GM12891 (cell line): ENCODE measurements around the gene DCBLD2.

ENCODE experiments used
- PAX5 ChIP-seq: IDR thresholded peaks from 2 replicates; pipeline ENCODE4 v1.6.1; 2011; ENCODE audit warnings: low read length, moderate library complexity, mild to moderate bottlenecking; ENCODE audit not compliant: insufficient read depth, severe bottlenecking
- POLR2A ChIP-seq: IDR thresholded peaks from 2 replicates; pipeline ENCODE4 v1.6.1; 2011; ENCODE audit warnings: low read depth, low read length, control low read depth
- POLR2AphosphoS5 ChIP-seq: IDR thresholded peaks from 2 replicates; pipeline ENCODE4 v1.6.1; 2011; ENCODE audit warnings: low read depth, low read length, control low read depth
- POU2F2 ChIP-seq: IDR thresholded peaks from 2 replicates; pipeline ENCODE4 v1.6.1; 2011; ENCODE audit warnings: low read depth, mild to moderate bottlenecking, control low read depth, low read length, moderate library complexity
- SPI1 ChIP-seq: IDR thresholded peaks from 2 replicates; pipeline ENCODE4 v1.6.1; 2011; ENCODE audit warnings: low read depth, low read length, control low read depth
- TAF1 ChIP-seq: IDR thresholded peaks from 2 replicates; pipeline ENCODE4 v1.6.1; 2011; ENCODE audit warnings: low read depth, low read length, control low read depth

- TF ChIP-seq POLR2A (no peak), SPI1 (no peak), POLR2AphosphoS5 (no peak), TAF1 (no peak), POU2F2 (no peak), PAX5 (no peak)
Observed at GRCh38 chr3:98784042-98784441, 117.5 kb downstream of the DCBLD2 start.
